SHP77 treated with DMSO at 0.1 percent for 48 hours (cell line): ENCODE results near the gene LRRC1.

ENCODE experiments used
- DNase-seq: peaks from one replicate; lab custom pipeline; 2025; lab: John Stamatoyannopoulos, UW

LRRC1 gene

GRCh38 chr6:53815381-53816119 is 20.7 kb downstream of the LRRC1 start:
- DNase-seq, result no peak

- no peak for DNase-seq
Measured at GRCh38 chr6:53818858-53819609, 24.2 kb downstream of the LRRC1 start.

- DNase-seq, result no peak
Measured at GRCh38 chr6:53822401-53823125, 27.8 kb downstream of the LRRC1 start.

- DNase-seq, result no peak
Measured at GRCh38 chr6:53824714-53825113, 29.9 kb downstream of the LRRC1 start.

- no peak for DNase-seq
Measured at GRCh38 chr6:53825532-53826321, 30.9 kb downstream of the LRRC1 start.

GRCh38 chr6:53827531-53827930 is 32.7 kb downstream of the LRRC1 start:
- DNase-seq, result no peak

- DNase-seq, result no peak
Measured at GRCh38 chr6:53828215-53828614, 33.4 kb downstream of the LRRC1 start.

GRCh38 chr6:53828966-53829697 is 34.3 kb downstream of the LRRC1 start:
- DNase-seq, result no peak

- no peak for DNase-seq
Measured at GRCh38 chr6:53829698-53830221, 35.0 kb downstream of the LRRC1 start.

GRCh38 chr6:53830366-53830765 is 35.6 kb downstream of the LRRC1 start:
- DNase-seq, result no peak

GRCh38 chr6:53831081-53831869 is 36.5 kb downstream of the LRRC1 start:
- DNase-seq, result no peak

- no peak for DNase-seq
Measured at GRCh38 chr6:53831936-53832660, 37.3 kb downstream of the LRRC1 start.

GRCh38 chr6:53833155-53833554 is 38.4 kb downstream of the LRRC1 start:
- no peak for DNase-seq

GRCh38 chr6:53834132-53834531 is 39.3 kb downstream of the LRRC1 start:
- DNase-seq, result no peak

GRCh38 chr6:53837865-53838769 is 43.3 kb downstream of the LRRC1 start:
- no peak for DNase-seq

- no peak for DNase-seq
Measured at GRCh38 chr6:53840027-53840426, 45.2 kb downstream of the LRRC1 start.

- no peak for DNase-seq
Measured at GRCh38 chr6:53845280-53846195, 50.7 kb downstream of the LRRC1 start.
